GM18526 (cell line): ENCODE results near the gene FANCB.

ENCODE experiments used
- POLR2A ChIP-seq: IDR thresholded peaks from 3 replicates; pipeline ENCODE4 v1.6.1; 2011; ENCODE audit not compliant: insufficient read length; ENCODE audit errors: extremely low read depth

Gene FANCB

DNA sequence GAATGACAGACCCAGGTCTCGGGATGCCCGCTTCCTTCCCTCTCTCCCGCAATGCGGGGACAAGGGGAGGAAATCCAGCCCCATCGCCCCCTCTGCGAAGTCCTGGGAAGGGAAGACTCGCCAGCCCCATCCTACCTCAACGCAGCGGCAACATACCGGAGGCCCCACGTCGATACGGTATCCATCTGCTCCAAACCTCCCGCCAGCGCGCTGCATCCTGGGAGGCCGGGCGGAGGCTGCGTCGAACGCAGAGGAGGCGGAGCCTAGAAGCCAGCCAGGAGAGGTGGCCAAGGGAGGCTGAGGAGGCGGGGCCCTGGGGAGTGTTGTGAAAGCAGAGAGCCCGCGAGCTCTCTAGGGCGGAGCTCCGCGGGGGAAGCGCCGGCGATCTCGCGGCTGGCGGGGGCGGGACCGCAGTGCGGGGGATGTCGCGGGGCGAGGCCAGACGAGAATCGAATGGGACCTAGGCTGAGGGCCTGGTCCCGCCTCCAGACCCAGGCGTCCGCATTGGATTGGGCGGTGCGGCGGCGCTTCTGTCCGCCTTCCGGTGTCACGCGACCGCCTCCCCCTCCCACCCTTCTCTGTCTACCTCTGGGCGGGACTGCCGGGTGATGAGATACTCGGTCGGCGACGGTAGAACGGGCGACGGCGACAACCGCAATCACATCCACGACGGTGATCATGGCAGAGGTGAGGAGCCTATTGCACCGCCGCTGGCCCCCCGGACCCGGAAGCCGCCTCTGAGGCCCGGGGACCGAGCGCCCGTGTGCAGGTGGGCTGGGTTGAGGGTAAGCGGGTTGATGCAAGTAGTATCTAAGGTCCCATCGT, at the start of gene FANCB, which contains the start of gene MOSPD2:
TSS of gene FANCB (minus strand) at position 219 of the 825 bp plus-strand sequence. CDS start 7,559 bp downstream, outside the sequence.
TSS of gene MOSPD2 (plus strand) at position 571 of the 825 bp plus-strand sequence. CDS start at position 679, 108 bp downstream.
- TF ChIP-seq POLR2A: peak; percentile 54

DNA sequence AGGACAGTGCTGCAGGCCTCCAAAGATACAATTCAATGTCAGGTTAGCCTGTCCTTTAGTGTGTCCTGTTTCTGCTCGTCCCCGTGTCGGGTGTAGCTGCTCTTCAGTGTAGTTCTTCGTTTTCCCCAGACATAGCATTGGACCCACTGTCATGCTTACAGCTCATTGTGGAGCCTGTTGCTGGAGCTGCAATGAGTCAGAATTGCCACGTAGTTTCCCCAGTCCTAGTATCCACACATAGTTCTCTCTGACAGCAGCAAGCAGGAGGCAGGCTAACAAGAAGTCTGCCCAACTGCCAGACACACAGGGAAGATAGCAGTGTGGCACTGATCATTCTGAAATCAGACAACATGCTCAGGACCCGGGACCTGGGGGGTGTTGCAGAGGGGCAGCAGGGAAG, 49.6 kb upstream of the FANCB start:
- TF ChIP-seq POLR2A: no peak

DNA sequence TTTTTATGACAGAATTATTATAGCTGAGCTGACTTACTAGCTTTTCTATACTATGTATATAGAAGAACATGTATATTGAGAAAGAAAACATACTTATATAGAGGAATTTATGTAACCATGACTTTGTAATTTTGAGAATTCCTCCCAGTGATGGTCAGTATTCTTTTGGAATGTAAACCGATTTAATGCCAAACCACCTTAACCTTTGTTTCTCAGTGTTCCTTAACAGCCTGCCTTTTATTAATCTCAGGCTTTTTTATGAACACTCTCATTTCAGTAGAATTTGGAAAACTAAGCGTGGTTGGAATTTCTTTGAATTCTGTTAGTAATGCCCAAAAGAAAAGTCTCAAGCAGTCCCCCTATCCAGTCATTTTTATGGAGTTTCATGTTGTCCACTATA, 47.3 kb upstream of the FANCB start:
- no peak for TF ChIP-seq POLR2A

DNA sequence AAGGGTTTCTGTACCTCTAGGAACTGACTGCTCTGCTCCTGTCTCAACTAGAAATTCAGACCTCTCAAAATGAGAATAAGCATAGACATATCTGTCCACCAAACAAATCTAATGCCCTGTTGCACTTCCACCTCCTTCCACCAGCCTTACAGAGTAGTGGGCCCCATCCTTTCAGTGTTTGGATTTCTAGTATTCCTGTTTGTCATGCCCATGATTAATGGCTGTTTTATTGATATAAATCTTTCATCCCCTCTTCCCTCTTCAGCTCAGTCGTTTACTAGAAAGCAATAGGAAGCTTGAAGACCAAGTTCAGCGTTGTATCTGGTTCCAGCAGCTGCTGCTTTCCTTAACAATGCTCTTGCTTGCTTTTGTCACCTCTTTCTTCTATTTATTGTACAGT, 46.5 kb upstream of the FANCB start:
- no peak for TF ChIP-seq POLR2A

DNA sequence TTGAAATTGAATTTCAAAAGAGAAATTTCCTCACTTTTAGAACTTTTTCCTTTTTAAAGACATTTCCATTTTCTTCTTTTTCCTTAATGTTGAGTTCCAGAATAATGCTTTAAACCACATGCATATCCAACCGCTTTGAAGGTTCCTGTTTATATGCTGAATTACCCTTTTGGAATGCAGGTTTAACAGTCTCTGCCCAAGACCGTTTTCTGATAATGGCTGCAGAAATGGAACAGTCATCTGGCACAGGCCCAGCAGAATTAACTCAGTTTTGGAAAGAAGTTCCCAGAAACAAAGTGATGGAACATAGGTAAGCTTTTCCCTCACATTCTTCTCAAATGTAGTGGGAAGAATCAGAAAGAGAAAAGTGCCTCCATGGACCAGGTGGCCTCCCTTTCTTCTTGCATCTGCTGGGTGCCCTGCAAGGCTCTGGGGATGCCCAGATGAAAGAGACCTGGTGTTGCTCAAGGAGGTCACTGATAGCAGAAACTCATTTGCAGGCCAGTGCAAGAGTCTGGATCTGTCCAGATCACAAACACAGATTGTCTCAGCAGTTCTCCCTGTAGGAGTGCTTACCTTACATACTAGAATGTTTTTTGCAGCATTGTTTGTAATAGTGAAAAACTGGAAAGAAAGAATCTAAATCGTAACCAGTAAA, 43.3 kb upstream of the FANCB start:
- TF ChIP-seq POLR2A: no peak

DNA sequence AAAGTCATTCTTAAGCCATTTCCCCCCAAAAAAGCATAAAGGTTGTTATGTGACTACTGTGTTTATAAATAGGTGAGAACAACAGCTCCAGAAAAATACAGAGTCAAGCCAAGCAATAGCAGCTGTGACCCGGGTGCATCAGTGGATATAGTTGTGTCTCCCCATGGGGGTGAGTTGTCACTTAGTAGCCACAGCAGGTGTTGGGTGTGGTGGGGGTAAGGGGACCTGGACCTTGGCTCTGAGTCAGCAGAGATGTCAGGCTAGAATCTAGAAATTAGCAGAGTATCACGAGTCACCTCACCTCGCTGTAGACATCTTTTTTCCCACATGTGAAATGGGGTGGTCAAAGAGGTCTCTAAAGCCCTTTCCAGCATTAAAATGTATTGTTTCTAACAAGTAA, 42.7 kb upstream of the FANCB start:
- no peak for TF ChIP-seq POLR2A

DNA sequence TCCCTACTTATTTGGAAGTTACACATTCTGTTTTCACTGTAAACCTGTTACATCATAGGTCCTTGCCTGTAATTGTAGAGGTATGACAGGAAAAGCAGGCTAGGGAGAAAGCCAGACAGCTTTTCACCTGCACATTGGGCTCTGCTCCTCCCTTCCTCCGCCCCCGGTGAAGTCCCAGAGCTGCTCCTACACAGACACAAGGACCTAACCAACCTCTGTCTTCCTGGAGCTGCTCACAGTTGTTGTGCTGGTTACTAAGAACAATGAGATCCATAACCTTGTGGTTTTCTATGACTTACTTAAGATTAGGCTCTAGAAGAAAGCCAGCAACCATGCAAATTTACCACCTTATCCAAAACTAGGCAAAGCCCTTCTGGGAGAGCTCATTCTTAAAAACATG, 40.4 kb upstream of the FANCB start:
- TF ChIP-seq POLR2A: no peak

DNA sequence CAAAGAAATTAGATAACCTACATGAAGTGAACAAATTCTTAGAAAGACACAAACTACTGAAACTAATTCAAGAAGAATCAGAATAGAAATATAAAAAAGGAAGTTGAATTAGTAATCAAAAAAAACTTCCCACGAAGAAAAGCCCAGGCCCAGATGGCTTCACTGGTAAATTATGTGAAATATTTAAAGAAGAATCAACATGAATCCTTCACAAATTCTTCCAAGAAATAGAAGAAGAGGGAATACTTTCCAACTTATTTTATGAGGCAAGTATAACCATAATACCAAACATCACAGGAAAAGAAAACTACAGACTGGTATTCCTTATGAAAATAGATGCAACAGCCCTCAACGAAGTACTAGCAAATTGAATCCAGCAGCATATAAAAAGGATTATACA, 31.0 kb upstream of the FANCB start:
- no peak for TF ChIP-seq POLR2A

DNA sequence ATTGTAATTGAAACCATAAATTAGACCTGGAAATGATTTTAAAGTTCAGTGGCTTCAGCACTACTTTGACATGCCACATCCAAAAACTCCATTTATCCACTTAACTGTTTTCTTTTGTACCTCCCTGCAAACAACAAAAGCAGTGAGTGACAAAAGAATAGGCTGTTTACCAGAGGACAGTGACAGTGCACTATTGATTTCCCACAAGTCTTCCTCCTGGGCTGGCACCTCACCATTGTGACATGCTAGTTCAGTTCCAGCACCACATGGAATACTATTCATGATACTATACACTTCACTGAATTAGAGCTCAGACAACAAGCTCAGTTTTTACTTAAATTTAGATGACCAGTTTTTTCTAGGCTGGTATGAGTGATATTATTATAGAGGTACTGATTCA, 29.7 kb upstream of the FANCB start:
- no peak for TF ChIP-seq POLR2A

DNA sequence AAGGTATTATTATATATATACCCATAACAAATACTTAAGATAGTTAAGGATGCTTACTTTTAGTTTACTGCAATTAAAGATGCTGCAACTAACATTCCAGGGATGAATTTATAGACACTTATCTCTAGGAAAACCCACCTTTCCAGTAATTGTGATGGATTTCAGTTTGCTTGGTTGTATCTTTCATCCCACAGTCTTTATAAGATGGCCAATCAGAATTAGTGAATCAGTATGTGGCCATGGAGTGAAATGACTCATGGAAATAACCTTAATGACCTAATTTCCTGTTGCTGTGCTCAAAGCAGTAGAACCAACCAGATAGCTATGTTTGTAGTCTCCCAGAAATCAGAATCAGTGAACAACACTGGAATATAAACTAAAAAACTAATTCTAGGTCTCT, 26.7 kb upstream of the FANCB start:
- no peak for TF ChIP-seq POLR2A

DNA sequence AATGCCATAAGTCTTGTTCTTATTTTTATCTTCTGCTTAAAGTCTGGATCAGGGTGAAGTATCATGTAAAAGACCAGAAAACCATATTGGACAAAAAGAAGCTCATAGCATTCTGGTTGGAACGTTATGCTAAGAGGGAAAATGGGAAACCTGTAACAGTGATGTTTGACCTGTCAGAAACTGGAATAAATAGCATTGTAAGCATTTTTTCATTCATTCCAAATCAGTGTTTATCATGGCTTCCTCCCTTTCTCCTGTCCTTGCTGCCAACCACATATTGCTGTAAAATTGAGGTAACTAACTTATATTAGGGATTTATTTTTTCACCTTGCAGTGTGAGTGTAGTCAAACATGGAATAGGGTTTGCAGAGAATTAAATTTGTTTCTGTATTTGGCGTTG, 24.2 kb upstream of the FANCB start:
- no peak for TF ChIP-seq POLR2A

DNA sequence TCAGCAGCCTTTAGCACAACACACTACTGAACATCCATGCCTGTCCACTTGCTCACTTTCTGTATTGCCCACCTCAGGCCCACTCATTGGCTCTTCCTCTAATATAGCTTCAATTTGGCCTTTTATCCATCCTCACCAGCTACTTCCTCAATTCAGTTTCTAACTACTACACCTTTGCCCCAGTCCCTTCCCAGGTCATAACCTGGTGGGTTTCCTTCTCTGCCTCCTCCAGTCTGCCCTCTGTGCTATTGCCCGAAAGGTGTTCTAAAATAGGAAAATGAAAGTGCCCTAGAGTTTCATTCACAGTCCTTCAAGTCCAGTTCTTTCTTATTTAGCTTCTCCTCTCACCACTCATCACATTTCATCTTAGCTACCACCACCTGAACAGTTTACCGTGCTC, 23.4 kb upstream of the FANCB start:
- no peak for TF ChIP-seq POLR2A

DNA sequence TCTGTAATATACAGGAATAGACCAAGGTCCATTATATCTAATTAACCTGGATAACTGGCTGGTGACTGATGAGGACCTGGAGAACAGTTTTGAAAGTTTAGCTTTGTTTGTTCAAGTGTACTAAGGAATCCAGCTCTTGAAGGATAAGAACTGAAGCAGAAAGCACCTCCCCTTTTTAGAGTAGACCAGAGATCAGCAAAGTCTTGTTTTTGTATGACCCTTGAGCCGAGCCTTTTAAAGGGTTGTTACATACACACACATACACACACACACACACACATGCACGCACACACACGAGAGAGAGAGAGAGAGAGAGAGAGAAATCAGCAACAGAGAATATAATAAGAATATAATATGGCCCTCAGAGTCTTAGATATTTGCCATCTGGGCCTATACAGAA, 13.4 kb upstream of the FANCB start:
- no peak for TF ChIP-seq POLR2A

DNA sequence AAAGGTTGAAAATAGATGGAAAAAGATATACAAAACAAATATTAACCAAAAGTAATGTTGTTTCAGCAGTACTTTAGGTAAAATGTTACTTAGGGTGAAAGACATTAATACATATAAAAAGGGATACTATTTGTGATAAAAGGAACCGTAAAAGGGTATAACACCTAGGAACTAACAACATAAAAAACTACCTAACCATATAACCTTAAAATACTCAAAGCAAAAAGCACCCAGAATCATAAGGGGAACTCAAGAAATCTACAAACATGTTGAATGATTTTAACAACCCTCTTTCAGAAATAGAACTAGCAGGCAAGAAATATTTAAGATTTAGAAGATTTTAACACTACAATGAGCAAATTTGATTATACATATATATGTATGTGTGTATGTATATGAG, 11.8 kb upstream of the FANCB start:
- no peak for TF ChIP-seq POLR2A

DNA sequence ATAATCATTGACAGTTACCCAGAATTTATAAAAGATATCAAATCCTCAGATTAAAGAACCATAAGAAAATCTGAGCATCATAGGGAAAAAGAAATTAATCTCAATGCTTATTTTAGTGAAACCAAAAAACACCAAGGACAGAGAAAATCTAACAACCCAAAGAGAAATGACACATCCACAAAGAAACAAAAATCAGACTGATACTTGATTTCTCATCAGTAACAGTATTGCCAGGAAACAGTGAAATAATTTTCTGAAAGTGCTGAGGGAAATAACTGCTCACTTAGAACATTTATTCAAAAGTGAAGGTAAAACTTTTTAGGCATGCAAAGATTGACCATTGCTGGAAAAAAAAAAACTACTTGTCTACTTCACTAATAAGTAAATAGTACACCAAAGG, 11.0 kb upstream of the FANCB start:
- no peak for TF ChIP-seq POLR2A

DNA sequence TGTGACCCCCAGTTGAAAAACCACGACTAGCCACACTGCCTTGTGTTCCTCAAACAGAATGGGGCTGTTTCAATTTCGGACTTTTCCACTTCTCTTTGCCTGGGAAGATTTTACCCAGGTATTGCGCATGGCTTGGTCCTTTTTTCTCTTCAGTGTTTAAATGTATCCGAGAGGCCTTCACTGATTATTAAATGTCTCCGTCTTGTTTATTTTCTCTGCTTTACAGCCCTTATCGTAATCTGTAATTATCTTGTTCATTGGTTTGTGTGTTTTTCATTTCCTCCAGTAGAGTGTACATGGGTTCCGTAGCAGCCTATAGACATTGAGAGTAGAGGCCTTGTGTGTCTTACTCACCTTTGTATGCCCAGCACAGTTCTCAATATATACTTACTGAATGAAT, 2.8 kb upstream of the FANCB start:
- TF ChIP-seq POLR2A: no peak

DNA sequence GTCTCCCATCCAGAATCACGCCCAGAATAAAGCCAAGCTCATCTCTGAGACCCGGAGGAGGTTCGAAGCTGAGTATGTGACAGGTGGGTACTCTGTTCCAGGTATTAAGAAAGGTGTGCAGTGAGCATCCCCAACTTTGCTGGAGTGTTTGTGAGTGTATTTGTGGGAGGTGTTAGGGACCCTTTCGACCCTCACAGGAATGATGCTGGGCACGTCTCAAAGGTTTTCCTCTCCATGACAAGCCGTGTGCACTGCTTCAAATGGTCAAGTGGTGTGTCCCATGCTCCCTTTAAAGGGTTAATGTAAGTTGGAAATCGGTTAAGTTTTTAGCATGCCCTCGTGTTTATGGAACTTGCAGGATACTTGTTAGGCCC, 794 bp upstream of the FANCB start:
- TF ChIP-seq POLR2A: no peak
